Fibroblast of the aortic adventitia (primary cell): ENCODE data around the gene UPK1A. TPM values are rescaled to one million over a fixed set of nuclear protein-coding genes. Genes with fewer than 3 reads are reported as not detected.
"Not testable (repeated sequence)": the region's sequence is repeated elsewhere in the genome, so short reads cannot be mapped to it uniquely, and the experiment has no call there.

Experiments used
- DNase-seq: peaks from one replicate; pipeline ENCODE4 v3.0.0-alpha.2; 2010; ENCODE audit warnings: low read depth
- H3K4me3 ChIP-seq: 2 replicates; pipeline ENCODE4 v1.5.1; 2011; ENCODE audit warnings: low read depth, mild to moderate bottlenecking, control low read depth, low read length, moderate library complexity
- total RNA-seq: library from RNA; depleted of rRNA; stranded (reverse); fragments of >200 nt; gene quantifications from 2 replicates; pipeline ENCODE4 v1.2.3, GENCODE V29; 2012; ENCODE audit warnings: low replicate concordance
- TF ChIP-seq, protein P1 (sequence below): IDR thresholded peaks from 2 replicates; pipeline ENCODE4 v1.5.1; 2011; ENCODE audit warnings: mild to moderate bottlenecking, low read length, control low read depth, inconsistent platforms; ENCODE audit not compliant: insufficient read depth

UPK1A gene
- total RNA-seq, 1 donor = not detected

DNA sequence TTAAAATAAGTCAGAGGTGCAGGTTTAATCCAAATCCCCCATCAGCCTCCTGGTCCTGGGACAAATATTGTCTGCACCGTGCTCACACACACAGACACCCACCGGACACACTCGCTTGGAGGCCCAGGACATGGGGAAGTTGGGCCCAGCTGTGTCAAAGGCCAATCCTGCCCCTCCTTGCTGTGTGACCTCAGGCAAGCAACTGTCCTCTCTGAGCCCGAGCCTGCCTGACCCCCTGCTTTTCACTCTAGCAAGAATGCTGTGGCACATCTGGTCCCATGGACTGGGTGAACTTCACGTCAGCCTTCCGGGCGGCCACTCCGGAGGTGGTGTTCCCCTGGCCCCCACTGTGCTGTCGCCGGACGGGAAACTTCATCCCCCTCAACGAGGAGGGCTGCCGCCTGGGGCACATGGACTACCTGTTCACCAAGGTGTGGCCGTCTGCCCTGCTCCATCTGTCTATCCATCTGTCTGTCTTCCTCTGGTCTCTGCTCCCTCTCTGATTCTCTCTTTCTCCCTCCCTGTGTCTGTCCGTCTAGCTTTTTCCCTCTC is 9.3 kb downstream of the UPK1A start:
- DNase-seq = no peak
- no peak overlapping the region for H3K4me3 ChIP-seq
- TF ChIP-seq, protein P1, sequence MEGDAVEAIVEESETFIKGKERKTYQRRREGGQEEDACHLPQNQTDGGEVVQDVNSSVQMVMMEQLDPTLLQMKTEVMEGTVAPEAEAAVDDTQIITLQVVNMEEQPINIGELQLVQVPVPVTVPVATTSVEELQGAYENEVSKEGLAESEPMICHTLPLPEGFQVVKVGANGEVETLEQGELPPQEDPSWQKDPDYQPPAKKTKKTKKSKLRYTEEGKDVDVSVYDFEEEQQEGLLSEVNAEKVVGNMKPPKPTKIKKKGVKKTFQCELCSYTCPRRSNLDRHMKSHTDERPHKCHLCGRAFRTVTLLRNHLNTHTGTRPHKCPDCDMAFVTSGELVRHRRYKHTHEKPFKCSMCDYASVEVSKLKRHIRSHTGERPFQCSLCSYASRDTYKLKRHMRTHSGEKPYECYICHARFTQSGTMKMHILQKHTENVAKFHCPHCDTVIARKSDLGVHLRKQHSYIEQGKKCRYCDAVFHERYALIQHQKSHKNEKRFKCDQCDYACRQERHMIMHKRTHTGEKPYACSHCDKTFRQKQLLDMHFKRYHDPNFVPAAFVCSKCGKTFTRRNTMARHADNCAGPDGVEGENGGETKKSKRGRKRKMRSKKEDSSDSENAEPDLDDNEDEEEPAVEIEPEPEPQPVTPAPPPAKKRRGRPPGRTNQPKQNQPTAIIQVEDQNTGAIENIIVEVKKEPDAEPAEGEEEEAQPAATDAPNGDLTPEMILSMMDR = no peak

DNA sequence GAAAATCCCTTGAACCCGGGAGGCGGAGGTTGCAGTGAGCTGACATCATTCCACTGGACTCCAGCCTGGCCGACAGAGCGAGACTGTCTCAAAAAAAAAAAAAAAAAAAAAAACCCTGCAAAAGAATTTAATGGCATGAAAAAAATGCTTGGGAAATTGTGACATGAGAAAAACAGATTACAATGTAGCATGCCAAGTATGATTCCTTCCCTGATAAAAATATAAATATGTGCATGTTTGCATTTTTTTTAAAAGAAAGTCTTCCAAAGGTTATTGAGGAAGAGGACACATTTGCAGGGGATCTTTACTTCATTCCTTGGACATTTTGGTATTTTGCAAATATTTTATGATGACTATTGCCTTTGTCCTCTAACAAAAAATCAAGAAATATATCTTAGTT is 23.5 kb downstream of the UPK1A start:
- H3K4me3 ChIP-seq = no peak overlapping the region
- DNase-seq = peak; percentile 46
- TF ChIP-seq, protein P1 = no peak

DNA sequence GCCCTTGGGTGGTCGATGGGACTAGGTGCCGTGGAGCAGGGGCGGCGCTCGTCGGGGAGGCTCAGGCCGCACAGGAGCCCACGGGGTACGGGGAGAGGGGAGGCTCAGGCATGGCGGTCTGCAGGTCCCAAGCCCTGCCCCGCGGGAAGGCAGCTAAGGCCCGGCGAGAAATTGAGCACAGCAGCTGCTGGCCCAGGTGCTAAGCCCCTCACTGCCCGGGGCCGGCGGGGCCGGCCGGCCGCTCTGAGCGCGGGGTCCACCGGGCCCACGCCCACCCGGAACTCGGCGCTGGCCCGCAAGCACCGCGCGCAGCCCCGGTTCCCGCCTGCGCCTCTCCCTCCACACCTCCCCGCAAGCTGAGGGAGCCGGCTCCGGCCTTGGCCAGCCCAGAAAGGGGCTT is 24.8 kb downstream of the UPK1A start:
- DNase-seq = not testable (repeated sequence)

DNA sequence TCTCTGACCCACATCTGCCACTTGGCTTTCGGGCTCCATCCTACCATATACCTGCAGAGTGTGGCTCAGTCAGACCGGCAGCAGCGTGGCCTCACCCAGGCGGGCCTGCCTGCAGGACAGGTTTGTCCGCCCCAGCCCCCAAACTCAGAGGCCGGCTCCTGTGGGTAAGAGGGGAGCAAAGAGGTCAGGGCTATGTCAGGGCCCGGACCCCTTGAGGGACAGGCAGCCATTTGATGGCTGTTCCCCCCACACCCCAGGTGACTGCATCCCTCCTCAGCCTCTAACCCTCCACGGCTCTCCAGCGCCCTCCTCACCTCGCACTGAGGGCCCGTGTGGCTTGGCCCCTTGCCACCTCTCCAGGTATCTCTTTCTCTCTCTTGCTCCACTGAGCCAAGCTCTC is 25.7 kb downstream of the UPK1A start:
- TF ChIP-seq, protein P1 = no peak
- H3K4me3 ChIP-seq = no peak overlapping the region
- no peak for DNase-seq

More for the DNA sequence above, 24.8 kb downstream of the UPK1A start:
- H3K4me3 ChIP-seq = not testable (repeated sequence)

DNA sequence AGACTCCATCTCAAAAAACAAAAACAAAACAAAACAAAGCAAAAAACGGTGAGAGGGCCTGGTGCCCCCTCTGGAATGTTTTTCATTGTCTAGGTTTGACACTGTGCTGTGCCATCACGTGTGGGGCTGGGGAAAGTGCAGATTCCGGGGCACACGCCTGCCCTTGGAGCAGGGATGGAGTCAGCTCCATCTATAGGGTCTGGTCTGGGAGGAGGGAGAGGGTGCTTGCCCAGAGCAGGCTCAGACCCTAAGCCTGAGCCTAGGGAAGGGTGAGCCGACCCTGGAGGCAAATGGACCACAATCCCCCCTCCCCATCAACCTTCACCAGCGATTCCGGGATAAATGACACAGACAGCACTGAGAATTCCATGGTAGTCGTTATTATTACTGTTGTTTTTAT is 27.1 kb downstream of the UPK1A start:
- TF ChIP-seq, protein P1 = no peak
- H3K4me3 ChIP-seq = no peak overlapping the region
- no peak for DNase-seq

DNA sequence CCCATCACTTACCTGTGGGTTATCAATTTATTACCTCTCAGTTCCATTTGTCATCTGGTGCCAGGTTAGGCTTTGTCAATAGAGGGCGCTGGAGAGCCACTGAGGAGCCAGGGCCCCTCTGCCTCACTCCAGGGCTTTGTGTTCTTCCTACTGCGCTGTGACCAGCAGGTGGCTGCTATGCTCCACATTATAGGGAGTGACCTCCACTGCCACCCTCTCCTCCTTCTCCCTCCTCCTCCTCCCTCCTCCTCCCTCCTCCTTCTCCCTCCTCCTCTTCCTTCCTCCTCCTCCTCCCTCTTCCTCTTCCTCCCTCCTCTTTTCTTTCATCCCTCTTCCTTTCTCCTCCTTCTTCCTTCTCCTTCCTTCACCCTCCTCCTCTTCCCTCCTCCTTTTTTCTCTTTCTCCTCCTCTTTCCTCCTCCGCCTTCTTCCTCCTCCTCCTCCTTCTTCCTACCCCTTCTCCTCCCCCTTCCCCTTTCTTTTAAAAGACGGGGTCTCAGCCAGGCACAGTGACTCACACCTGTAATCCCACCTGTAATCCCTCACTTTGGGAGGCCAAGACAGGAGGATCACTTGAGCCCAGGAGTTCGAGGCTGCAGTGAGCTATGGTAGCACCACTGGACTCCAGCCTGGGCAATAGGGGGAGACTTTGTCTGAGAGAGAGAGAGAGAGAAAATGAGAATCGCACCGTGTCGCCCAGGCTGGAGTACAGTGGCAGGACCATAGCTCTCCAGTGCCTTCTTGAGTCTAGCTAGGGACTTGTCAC is 27.7 kb downstream of the UPK1A start:
- no peak overlapping the region for H3K4me3 ChIP-seq
- DNase-seq = peak; percentile 84
- TF ChIP-seq, protein P1 = peak; percentile 99

DNA sequence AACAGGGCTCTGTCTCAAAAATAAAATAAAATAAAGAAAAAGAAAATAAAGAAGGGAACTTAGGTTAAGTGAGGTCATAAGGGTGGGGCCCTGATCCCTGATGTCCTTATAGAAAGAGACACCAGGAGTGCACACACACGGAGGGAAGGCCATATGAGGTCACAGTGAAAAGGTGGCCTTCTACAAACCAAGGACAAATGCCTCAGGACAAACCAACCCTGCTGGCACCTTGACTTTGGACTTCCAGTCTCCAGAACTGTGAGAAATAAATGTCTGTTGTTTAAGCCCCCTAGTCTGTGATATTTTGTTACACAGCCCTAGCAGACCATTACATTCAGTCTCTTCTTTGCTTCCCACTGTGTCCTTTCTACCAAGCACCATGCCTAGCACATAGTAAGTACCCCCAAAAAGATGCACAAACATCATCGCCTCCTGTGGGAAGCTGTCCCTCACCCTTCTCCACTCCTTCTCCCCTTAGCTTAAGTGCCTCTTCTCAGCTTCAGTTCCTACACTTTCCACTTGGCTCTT is 29.6 kb downstream of the UPK1A start:
- DNase-seq = no peak
- TF ChIP-seq, protein P1 = no peak
- H3K4me3 ChIP-seq = no peak overlapping the region
